ENCODE data around the gene TMEM11. TPM values are rescaled to one million over a fixed set of nuclear protein-coding genes. Genes with fewer than 3 reads are reported as not detected.

Gene TMEM11
- total RNA-seq, 4 donors from 2014 or later, result 70.6 to 131 (median 90.9) TPM

DNA sequence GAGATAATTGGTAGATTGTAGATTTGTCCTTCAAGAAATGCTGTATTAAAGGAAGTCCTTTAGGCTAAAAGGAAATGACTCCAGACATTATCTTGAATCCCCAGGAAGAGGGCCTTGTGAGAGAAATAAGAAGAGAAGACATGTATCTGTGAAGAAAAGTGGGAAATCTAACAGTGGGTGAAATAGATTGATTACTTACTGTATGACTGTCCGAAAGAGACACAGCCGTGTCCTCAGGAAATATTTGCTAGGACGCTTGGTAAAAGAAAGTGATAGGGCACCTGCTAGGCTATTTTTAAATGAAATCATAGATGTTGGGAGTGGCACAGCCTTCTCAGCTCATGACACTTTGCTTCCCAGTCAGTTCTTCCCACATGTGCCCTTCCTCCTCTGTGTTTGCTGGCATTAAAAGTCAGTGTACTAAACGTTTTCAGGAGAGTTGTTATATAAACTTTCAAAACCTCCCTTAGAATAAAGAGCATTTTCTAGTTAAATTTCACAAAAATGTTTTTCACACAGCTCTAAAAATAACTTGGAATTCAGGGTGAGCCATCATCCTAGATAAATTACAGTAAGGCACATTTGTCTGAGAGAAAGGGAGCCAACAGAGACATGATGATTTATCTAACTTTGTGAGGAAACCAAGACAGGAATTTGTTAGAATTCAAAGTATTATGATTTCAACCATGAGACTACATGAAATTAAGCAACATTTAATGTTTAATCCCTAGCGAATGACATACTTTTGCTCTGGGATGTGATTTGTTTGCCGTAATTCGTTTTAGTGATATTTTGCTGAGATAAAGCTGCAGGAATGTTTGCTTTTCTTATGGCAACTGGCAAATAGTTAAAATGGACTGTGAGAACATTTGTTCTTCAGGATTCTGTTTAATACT is 52.2 kb downstream of the TMEM11 start:
- peak; percentile 84 to 87 for ATAC-seq
- Histone ChIP-seq H3K9me3 (no peaks in the 10 kb centered on the region), H3K4me1 (peaks cover 55 to 56% of the 10 kb centered on the region in 2 donors), H3K36me3 (no peaks in the 10 kb centered on the region), H3K27ac (peak overlapping the region; percentile 92 to 98 (median 96)), H3K27me3 (no peaks in the 10 kb centered on the region), H3K4me3 (peak overlapping the region in 3 of 4 donors; percentile 5 to 41 (median 29))
- TF ChIP-seq POLR2A (IDR thresholded peaks at IDR 0.05), result peak; percentile 66 to 85
- TF ChIP-seq, protein P1, sequence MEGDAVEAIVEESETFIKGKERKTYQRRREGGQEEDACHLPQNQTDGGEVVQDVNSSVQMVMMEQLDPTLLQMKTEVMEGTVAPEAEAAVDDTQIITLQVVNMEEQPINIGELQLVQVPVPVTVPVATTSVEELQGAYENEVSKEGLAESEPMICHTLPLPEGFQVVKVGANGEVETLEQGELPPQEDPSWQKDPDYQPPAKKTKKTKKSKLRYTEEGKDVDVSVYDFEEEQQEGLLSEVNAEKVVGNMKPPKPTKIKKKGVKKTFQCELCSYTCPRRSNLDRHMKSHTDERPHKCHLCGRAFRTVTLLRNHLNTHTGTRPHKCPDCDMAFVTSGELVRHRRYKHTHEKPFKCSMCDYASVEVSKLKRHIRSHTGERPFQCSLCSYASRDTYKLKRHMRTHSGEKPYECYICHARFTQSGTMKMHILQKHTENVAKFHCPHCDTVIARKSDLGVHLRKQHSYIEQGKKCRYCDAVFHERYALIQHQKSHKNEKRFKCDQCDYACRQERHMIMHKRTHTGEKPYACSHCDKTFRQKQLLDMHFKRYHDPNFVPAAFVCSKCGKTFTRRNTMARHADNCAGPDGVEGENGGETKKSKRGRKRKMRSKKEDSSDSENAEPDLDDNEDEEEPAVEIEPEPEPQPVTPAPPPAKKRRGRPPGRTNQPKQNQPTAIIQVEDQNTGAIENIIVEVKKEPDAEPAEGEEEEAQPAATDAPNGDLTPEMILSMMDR (IDR thresholded peaks at IDR 0.05 in 4 of 5, conservative IDR thresholded peaks at IDR 0.05 in 1 of 5), result no peak
- in situ Hi-C loops (cut with MboI; ENCODE audit: low sequenced_read_pairs in 4 of 4), result no loop called here
- intact Hi-C loops (cut with DNase I; ENCODE audit: low total_unique reads), result no loop called here
- DNase-seq, result peak; percentile 54 to 75

DNA sequence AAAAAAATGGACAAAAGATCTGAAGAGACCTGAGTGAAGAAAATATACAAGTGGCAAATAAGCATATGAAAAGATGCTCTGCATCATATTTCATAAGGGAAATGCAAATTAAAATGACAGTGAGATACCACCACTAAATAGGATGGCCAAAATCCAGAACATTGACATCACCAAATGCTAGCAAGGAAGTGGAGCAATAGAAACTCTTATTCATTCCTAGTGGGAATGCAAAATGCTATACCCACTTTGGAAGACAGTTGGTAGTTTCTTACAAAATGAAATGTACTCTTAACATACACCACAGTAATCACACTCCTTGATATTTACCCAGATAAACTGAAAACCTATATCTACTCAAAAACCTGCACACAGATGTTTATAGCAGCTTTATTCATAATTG is 53.6 kb downstream of the TMEM11 start:
- peaks cover 43 to 44% of the 10 kb centered on the region in 2 donors for H3K4me1 ChIP-seq
- intact Hi-C loops (cut with DNase I; ENCODE audit: low total_unique reads) (no loop called here), in situ Hi-C loops (cut with MboI; ENCODE audit: low sequenced_read_pairs in 4 of 4) (no loop called here)
- H3K27me3 ChIP-seq, result no peaks in the 10 kb centered on the region
- no peak overlapping the region for H3K4me3 ChIP-seq
- no peak for DNase-seq
- no peaks in the 10 kb centered on the region for H3K36me3 ChIP-seq
- H3K27ac ChIP-seq, result peak overlapping the region; percentile 92 to 98 (median 96)
- no peaks in the 10 kb centered on the region for H3K9me3 ChIP-seq
- ATAC-seq, result no peak
- no peak for TF ChIP-seq POLR2A (IDR thresholded peaks at IDR 0.05)
- TF ChIP-seq, protein P1 (IDR thresholded peaks at IDR 0.05 in 4 of 5, conservative IDR thresholded peaks at IDR 0.05 in 1 of 5), result no peak

DNA sequence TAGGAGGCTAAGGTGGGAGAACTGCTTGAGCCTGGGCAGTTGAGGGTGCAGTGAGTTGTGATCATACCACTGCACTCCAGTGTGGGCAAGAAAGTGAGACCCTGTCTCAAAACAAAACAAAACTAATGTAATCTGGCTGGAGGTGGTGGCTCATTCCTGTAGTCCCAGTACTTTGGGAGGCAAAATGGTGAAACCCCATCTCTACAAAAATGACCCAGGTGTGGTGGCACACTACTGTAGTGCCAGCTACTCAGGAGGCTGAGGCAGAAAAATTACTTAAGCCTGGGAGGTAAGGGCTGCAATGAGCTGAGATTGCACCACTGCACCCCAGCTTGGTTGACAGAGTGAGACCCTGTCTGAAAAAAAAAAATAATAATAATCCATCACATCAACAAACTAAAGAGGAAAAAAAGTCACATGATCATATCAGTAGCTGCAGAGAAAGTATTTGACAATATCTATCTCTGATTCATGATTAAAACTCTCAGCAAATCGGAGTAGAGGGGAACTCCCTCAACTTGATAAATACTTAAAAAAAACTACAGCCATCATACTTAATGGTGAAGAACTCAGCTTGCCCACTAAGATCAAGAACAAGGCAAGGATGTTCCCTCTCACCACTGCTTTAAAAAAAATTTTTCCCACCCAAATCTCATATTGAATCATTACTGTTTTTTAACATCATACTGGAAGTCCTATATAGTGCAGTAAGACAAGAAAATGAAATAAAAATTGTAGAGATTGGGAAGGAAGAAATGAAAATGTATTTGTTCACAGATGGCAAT is 56.2 kb downstream of the TMEM11 start:
- intact Hi-C loops (cut with DNase I; ENCODE audit: low total_unique reads), result no loop called here
- in situ Hi-C loops (cut with MboI; ENCODE audit: low sequenced_read_pairs in 4 of 4), result no loop called here
- DNase-seq, result no peak

DNA sequence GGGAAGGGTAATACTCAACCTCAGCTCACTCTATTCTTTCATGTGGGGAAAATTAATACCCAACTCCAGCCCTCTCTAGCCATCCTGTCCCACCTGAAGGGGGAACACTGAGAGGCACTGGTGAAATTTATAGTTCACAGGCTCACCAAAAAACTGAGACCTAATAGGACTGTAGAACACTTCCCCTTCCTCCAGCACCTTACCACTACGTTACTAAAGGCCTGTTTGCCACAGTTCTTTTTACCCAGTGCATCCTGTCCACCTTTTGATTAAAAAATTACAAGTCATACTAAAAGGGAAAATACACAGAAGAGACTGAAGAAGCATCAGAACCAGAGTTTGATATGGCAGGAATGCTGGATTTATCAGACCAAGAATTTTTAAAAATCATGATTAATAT is 61.2 kb downstream of the TMEM11 start:
- no peak for ATAC-seq
- Histone ChIP-seq H3K9me3 (no peaks in the 10 kb centered on the region), H3K27me3 (no peaks in the 10 kb centered on the region), H3K36me3 (no peaks in the 10 kb centered on the region), H3K4me3 (no peak overlapping the region), H3K27ac (no peak overlapping the region), H3K4me1 (peaks cover 0 to 3% of the 10 kb centered on the region in 2 donors)
- intact Hi-C loops (cut with DNase I; ENCODE audit: low total_unique reads), result no loop called here
- no peak for TF ChIP-seq POLR2A (IDR thresholded peaks at IDR 0.05)
- TF ChIP-seq, protein P1 (IDR thresholded peaks at IDR 0.05 in 4 of 5, conservative IDR thresholded peaks at IDR 0.05 in 1 of 5), result no peak
- no peak for DNase-seq
- in situ Hi-C loops (cut with MboI; ENCODE audit: low sequenced_read_pairs in 4 of 4), result no loop called here

More for the DNA sequence above, 56.2 kb downstream of the TMEM11 start:
- Histone ChIP-seq H3K9me3 (no peaks in the 10 kb centered on the region), H3K4me1 (peaks cover 27 to 29% of the 10 kb centered on the region in 2 donors), H3K27me3 (no peaks in the 10 kb centered on the region), H3K36me3 (no peaks in the 10 kb centered on the region), H3K27ac (no peak overlapping the region), H3K4me3 (no peak overlapping the region)
- no peak for ATAC-seq
- TF ChIP-seq, protein P1 (IDR thresholded peaks at IDR 0.05 in 4 of 5, conservative IDR thresholded peaks at IDR 0.05 in 1 of 5), result no peak
- no peak for TF ChIP-seq POLR2A (IDR thresholded peaks at IDR 0.05)
